GM23338 (cell line): ENCODE data around the gene GDPD4. TPM values are rescaled to one million over a fixed set of nuclear protein-coding genes. Genes with fewer than 3 reads are reported as not detected.

Source experiments
- ATAC-seq: fragments of 200-7000 bp; cut with Tn5 transposase; 3 replicates; pipeline ENCODE4 v1.9.1; 2020
- DNase-seq: peaks from one replicate; pipeline ENCODE4 v3.0.0-alpha.2; 2015; ENCODE audit warnings: low spot score
- H2AFZ ChIP-seq: fragments of 200-600 bp; sonication (generic); 2 replicates; pipeline ENCODE4 v1.8.0; 2016; ENCODE audit warnings: antibody characterized with exemption, mild to moderate bottlenecking, moderate library complexity
- H3F3A ChIP-seq: fragments of 200-600 bp; sonication (generic); replicated peaks from 2 replicates; pipeline ENCODE4 v1.8.0; 2017; ENCODE audit warnings: antibody characterized with exemption, mixed run types, low read depth
- H3K27ac ChIP-seq: fragments of 200-600 bp; sonication (generic); 2 replicates; pipeline ENCODE4 v1.6.1; 2016; ENCODE audit warnings: low read depth
- H3K27me3 ChIP-seq: fragments of 200-600 bp; sonication (generic); 2 replicates; pipeline ENCODE4 v1.8.0; 2016; ENCODE audit warnings: mild to moderate bottlenecking, mixed run types, moderate library complexity; ENCODE audit not compliant: insufficient read depth
- H3K36me3 ChIP-seq: fragments of 200-600 bp; sonication (generic); 2 replicates; pipeline ENCODE4 v1.8.0; 2016; ENCODE audit warnings: mild to moderate bottlenecking; ENCODE audit not compliant: insufficient read depth
- H3K4me1 ChIP-seq: fragments of 200-600 bp; sonication (generic); 2 replicates; pipeline ENCODE4 v1.8.0; 2016; ENCODE audit warnings: mild to moderate bottlenecking, moderate library complexity; ENCODE audit not compliant: insufficient read depth
- H3K4me2 ChIP-seq: fragments of 200-600 bp; sonication (generic); 2 replicates; pipeline ENCODE4 v1.7.1; 2017; ENCODE audit warnings: mixed run types
- H3K4me3 ChIP-seq: fragments of 200-600 bp; sonication (generic); 2 replicates; pipeline ENCODE4 v1.6.1; 2016; ENCODE audit warnings: mixed run types
- H3K79me2 ChIP-seq: fragments of 200-600 bp; sonication (generic); replicated peaks from 2 replicates; pipeline ENCODE4 v1.8.0; 2017; ENCODE audit warnings: mild to moderate bottlenecking; ENCODE audit not compliant: insufficient read depth
- H3K9me2 ChIP-seq: fragments of 200-600 bp; sonication (generic); 2 replicates; pipeline ENCODE4 v1.8.0; 2017; ENCODE audit not compliant: insufficient read depth
- H4K20me1 ChIP-seq: fragments of 200-600 bp; sonication (generic); replicated peaks from 2 replicates; pipeline ENCODE4 v1.8.0; 2017; ENCODE audit warnings: mild to moderate bottlenecking; ENCODE audit not compliant: insufficient read depth
- H3K27ac Mint-ChIP-seq: 2 replicates; pipeline ENCODE4 v1.8.0; 2020; ENCODE audit warnings: inconsistent platforms, mild to moderate bottlenecking, moderate library complexity, mixed read lengths
- H3K27me3 Mint-ChIP-seq: 3 replicates; pipeline ENCODE4 v1.8.0; 2022; ENCODE audit warnings: low read depth, mild to moderate bottlenecking, moderate library complexity, mixed read lengths, inconsistent platforms; ENCODE audit not compliant: insufficient read depth, poor library complexity
- H3K36me3 Mint-ChIP-seq: 3 replicates; pipeline ENCODE4 v1.8.0; 2021; ENCODE audit warnings: low read depth, mild to moderate bottlenecking, inconsistent platforms, moderate library complexity, mixed read lengths
- H3K4me1 Mint-ChIP-seq: 3 replicates; pipeline ENCODE4 v1.8.0; 2020; ENCODE audit warnings: mild to moderate bottlenecking, inconsistent platforms, mixed read lengths
- H3K4me3 Mint-ChIP-seq: 3 replicates; pipeline ENCODE4 v1.8.0; 2021; ENCODE audit warnings: moderate library complexity, mild to moderate bottlenecking, inconsistent platforms, mixed read lengths
- H3K9me3 Mint-ChIP-seq: 3 replicates; pipeline ENCODE4 v1.8.0; 2020; ENCODE audit warnings: moderate library complexity, mild to moderate bottlenecking, inconsistent platforms, mixed read lengths
- CREB1 ChIP-seq: fragments of 250-450 bp; sonication (Bioruptor Pico); IDR thresholded peaks from 2 replicates; pipeline ENCODE4 v1.5.0; 2020; ENCODE audit warnings: low read depth, mild to moderate bottlenecking, moderate library complexity
- ETS1 ChIP-seq: IDR thresholded peaks from 2 replicates; pipeline ENCODE4 v1.6.1; 2016; ENCODE audit warnings: antibody characterized with exemption
- EZH2 ChIP-seq: fragments of 200-600 bp; sonication (generic); IDR thresholded peaks from one replicate; pipeline ENCODE4 v1.8.0; 2017; ENCODE audit warnings: antibody characterized with exemption, mild to moderate bottlenecking, low read depth; ENCODE audit not compliant: unreplicated experiment
- EZH2phosphoT487 ChIP-seq: fragments of 200-600 bp; sonication (generic); IDR thresholded peaks from one replicate; pipeline ENCODE4 v1.8.1; 2018; ENCODE audit warnings: antibody characterized with exemption; ENCODE audit not compliant: unreplicated experiment
- JUNB ChIP-seq: IDR thresholded peaks from one replicate; pipeline ENCODE4 v1.6.1; 2016; ENCODE audit warnings: antibody characterized with exemption; ENCODE audit not compliant: unreplicated experiment
- NANOG ChIP-seq: IDR thresholded peaks from 2 replicates; pipeline ENCODE4 v1.6.1; 2016; ENCODE audit warnings: antibody characterized with exemption, borderline replicate concordance
- POLR2AphosphoS5 ChIP-seq: IDR thresholded peaks from 2 replicates; pipeline ENCODE4 v1.6.1; 2016; ENCODE audit warnings: antibody characterized with exemption, low read depth
- STAT1 ChIP-seq: IDR thresholded peaks from one replicate; pipeline ENCODE4 v1.6.1; 2016; ENCODE audit warnings: antibody characterized with exemption; ENCODE audit not compliant: unreplicated experiment
- ZNF114 ChIP-seq: fragments of 250-450 bp; sonication (Bioruptor Pico); IDR thresholded peaks from 2 replicates; pipeline ENCODE4 v1.5.0; 2020; ENCODE audit warnings: mild to moderate bottlenecking, moderate library complexity
- ZNF331 ChIP-seq: fragments of 250-450 bp; sonication (Bioruptor Pico); IDR thresholded peaks from 2 replicates; pipeline ENCODE4 v1.5.0; 2020; ENCODE audit warnings: low read depth, mild to moderate bottlenecking, moderate library complexity
- polyA plus RNA-seq: library from polyadenylated mRNA; unstranded; fragments of >200 nt; fragmentation: Nextera tagmentation; extraction: Ambion mirVana; gene quantifications from 2 replicates; pipeline ENCODE4 v1.2.1, GENCODE V29; 2016
- total RNA-seq: library from RNA; depleted of rRNA; stranded (reverse); fragments of >200 nt; shearing (Covaris generic); gene quantifications from 2 replicates; pipeline ENCODE4 v1.2.3, GENCODE V29; 2014
- TF ChIP-seq, protein P1 (sequence below): IDR thresholded peaks from one replicate; pipeline ENCODE4 v1.6.1; 2018; ENCODE audit warnings: antibody characterized with exemption; ENCODE audit not compliant: unreplicated experiment
- TF ChIP-seq, protein P2 (sequence below), 2 experiments: fragments of 200-600 bp in 1 of 2; sonication (generic) in 1 of 2; conservative IDR thresholded peaks; 2 replicates each; pipeline versions ENCODE4 v1.5.1 to v1.6.1; 2016 to 2017; ENCODE audit warnings: antibody characterized with exemption in 2 of 2, low read depth in 2 of 2, mild to moderate bottlenecking in 2 of 2, moderate library complexity in 1 of 2
- TF ChIP-seq, protein P3 (sequence below): fragments of 250-450 bp; sonication (Bioruptor Pico); IDR thresholded peaks from 2 replicates; pipeline ENCODE4 v1.5.0; 2020; ENCODE audit warnings: mild to moderate bottlenecking, moderate library complexity

Gene GDPD4
- total and polyA plus RNA-seq, 2 experiments from 2014 or later: not detected

- Mint-ChIP-seq H3K27ac (no peak overlapping the region), H3K4me1 (peaks cover 1% of the 10 kb centered on the region; the same call in 1 of the 3 replicates), H3K36me3 (no peaks in the 10 kb centered on the region; the same call in 2 of the 3 replicates), H3K27me3 (peaks cover 7% of the 10 kb centered on the region), H3K9me3 (no peaks in the 10 kb centered on the region; the same call in 1 of the 3 replicates), H3K4me3 (no peak overlapping the region)
- no peaks in the 10 kb centered on the region for H3K4me1 ChIP-seq
- no peaks in the 10 kb centered on the region for H4K20me1 ChIP-seq
- no peaks in the 10 kb centered on the region for H3K27me3 ChIP-seq
- DNase-seq: no peak
- H3F3A ChIP-seq: no peaks in the 10 kb centered on the region
- H3K4me2 ChIP-seq: no peak overlapping the region
- no peak for TF ChIP-seq ZNF331
- no peak for TF ChIP-seq EZH2
- no peak for TF ChIP-seq EZH2phosphoT487
- TF ChIP-seq NANOG: no peak
- TF ChIP-seq ETS1: no peak
- TF ChIP-seq CREB1 (CRISPR knock-in tag): no peak
- no peak for TF ChIP-seq POLR2AphosphoS5
- no peak for TF ChIP-seq STAT1
- TF ChIP-seq, protein P1, sequence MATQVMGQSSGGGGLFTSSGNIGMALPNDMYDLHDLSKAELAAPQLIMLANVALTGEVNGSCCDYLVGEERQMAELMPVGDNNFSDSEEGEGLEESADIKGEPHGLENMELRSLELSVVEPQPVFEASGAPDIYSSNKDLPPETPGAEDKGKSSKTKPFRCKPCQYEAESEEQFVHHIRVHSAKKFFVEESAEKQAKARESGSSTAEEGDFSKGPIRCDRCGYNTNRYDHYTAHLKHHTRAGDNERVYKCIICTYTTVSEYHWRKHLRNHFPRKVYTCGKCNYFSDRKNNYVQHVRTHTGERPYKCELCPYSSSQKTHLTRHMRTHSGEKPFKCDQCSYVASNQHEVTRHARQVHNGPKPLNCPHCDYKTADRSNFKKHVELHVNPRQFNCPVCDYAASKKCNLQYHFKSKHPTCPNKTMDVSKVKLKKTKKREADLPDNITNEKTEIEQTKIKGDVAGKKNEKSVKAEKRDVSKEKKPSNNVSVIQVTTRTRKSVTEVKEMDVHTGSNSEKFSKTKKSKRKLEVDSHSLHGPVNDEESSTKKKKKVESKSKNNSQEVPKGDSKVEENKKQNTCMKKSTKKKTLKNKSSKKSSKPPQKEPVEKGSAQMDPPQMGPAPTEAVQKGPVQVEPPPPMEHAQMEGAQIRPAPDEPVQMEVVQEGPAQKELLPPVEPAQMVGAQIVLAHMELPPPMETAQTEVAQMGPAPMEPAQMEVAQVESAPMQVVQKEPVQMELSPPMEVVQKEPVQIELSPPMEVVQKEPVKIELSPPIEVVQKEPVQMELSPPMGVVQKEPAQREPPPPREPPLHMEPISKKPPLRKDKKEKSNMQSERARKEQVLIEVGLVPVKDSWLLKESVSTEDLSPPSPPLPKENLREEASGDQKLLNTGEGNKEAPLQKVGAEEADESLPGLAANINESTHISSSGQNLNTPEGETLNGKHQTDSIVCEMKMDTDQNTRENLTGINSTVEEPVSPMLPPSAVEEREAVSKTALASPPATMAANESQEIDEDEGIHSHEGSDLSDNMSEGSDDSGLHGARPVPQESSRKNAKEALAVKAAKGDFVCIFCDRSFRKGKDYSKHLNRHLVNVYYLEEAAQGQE: no peak
- TF ChIP-seq JUNB: no peak
- TF ChIP-seq, protein P2, sequence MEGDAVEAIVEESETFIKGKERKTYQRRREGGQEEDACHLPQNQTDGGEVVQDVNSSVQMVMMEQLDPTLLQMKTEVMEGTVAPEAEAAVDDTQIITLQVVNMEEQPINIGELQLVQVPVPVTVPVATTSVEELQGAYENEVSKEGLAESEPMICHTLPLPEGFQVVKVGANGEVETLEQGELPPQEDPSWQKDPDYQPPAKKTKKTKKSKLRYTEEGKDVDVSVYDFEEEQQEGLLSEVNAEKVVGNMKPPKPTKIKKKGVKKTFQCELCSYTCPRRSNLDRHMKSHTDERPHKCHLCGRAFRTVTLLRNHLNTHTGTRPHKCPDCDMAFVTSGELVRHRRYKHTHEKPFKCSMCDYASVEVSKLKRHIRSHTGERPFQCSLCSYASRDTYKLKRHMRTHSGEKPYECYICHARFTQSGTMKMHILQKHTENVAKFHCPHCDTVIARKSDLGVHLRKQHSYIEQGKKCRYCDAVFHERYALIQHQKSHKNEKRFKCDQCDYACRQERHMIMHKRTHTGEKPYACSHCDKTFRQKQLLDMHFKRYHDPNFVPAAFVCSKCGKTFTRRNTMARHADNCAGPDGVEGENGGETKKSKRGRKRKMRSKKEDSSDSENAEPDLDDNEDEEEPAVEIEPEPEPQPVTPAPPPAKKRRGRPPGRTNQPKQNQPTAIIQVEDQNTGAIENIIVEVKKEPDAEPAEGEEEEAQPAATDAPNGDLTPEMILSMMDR (conservative IDR thresholded peaks at IDR 0.05; ENCODE audit: low read depth in 2 of 2): no peak
- TF ChIP-seq ZNF114 (CRISPR knock-in tag): no peak
- TF ChIP-seq, protein P3, sequence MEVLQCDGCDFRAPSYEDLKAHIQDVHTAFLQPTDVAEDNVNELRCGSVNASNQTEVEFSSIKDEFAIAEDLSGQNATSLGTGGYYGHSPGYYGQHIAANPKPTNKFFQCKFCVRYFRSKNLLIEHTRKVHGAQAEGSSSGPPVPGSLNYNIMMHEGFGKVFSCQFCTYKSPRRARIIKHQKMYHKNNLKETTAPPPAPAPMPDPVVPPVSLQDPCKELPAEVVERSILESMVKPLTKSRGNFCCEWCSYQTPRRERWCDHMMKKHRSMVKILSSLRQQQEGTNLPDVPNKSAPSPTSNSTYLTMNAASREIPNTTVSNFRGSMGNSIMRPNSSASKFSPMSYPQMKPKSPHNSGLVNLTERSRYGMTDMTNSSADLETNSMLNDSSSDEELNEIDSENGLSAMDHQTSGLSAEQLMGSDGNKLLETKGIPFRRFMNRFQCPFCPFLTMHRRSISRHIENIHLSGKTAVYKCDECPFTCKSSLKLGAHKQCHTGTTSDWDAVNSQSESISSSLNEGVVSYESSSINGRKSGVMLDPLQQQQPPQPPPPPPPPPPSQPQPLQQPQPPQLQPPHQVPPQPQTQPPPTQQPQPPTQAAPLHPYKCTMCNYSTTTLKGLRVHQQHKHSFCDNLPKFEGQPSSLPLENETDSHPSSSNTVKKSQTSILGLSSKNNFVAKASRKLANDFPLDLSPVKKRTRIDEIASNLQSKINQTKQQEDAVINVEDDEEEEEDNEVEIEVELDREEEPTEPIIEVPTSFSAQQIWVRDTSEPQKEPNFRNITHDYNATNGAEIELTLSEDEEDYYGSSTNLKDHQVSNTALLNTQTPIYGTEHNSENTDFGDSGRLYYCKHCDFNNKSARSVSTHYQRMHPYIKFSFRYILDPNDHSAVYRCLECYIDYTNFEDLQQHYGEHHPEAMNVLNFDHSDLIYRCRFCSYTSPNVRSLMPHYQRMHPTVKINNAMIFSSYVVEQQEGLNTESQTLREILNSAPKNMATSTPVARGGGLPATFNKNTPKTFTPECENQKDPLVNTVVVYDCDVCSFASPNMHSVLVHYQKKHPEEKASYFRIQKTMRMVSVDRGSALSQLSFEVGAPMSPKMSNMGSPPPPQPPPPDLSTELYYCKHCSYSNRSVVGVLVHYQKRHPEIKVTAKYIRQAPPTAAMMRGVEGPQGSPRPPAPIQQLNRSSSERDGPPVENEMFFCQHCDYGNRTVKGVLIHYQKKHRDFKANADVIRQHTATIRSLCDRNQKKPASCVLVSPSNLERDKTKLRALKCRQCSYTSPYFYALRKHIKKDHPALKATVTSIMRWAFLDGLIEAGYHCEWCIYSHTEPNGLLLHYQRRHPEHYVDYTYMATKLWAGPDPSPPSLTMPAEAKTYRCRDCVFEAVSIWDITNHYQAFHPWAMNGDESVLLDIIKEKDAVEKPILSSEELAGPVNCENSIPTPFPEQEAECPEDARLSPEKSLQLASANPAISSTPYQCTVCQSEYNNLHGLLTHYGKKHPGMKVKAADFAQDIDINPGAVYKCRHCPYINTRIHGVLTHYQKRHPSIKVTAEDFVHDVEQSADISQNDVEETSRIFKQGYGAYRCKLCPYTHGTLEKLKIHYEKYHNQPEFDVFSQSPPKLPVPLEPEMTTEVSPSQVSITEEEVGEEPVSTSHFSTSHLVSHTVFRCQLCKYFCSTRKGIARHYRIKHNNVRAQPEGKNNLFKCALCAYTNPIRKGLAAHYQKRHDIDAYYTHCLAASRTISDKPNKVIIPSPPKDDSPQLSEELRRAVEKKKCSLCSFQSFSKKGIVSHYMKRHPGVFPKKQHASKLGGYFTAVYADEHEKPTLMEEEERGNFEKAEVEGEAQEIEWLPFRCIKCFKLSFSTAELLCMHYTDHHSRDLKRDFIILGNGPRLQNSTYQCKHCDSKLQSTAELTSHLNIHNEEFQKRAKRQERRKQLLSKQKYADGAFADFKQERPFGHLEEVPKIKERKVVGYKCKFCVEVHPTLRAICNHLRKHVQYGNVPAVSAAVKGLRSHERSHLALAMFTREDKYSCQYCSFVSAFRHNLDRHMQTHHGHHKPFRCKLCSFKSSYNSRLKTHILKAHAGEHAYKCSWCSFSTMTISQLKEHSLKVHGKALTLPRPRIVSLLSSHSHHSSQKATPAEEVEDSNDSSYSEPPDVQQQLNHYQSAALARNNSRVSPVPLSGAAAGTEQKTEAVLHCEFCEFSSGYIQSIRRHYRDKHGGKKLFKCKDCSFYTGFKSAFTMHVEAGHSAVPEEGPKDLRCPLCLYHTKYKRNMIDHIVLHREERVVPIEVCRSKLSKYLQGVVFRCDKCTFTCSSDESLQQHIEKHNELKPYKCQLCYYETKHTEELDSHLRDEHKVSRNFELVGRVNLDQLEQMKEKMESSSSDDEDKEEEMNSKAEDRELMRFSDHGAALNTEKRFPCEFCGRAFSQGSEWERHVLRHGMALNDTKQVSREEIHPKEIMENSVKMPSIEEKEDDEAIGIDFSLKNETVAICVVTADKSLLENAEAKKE: no peak
- no peak overlapping the region for H2AFZ ChIP-seq
- no peaks in the 10 kb centered on the region for H3K9me2 ChIP-seq
- no peak for ATAC-seq
- H3K79me2 ChIP-seq: no peaks in the 10 kb centered on the region
- H3K4me3 ChIP-seq: no peak overlapping the region
- H3K27ac ChIP-seq: no peak overlapping the region
- no peaks in the 10 kb centered on the region for H3K36me3 ChIP-seq
Observed at GRCh38 chr11:77209663-77210062, 91.8 kb downstream of the GDPD4 start.
